Measurements from ENCODE around the gene MAST4.

DNA sequence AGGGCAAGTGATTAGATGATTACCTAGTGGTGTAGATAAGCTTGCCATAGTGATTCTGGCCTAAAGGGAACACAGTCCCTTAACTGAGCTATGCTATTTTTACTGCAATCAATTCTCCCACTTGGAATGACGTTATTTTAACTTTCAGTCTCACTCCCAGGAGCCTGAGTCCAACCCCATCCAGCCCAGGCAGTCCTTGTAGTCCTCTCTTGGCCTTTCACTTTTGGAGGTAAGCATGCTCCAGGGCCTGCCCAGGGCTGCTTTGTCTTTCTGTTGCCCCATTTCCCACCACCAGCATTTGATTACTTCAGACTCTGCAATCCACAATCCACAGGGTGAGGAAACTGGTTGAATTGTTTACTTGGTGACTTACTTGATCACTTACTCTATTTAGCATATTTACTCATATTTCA lies 367.4 kb downstream of the MAST4 start:
- TF ChIP-seq, protein P1, sequence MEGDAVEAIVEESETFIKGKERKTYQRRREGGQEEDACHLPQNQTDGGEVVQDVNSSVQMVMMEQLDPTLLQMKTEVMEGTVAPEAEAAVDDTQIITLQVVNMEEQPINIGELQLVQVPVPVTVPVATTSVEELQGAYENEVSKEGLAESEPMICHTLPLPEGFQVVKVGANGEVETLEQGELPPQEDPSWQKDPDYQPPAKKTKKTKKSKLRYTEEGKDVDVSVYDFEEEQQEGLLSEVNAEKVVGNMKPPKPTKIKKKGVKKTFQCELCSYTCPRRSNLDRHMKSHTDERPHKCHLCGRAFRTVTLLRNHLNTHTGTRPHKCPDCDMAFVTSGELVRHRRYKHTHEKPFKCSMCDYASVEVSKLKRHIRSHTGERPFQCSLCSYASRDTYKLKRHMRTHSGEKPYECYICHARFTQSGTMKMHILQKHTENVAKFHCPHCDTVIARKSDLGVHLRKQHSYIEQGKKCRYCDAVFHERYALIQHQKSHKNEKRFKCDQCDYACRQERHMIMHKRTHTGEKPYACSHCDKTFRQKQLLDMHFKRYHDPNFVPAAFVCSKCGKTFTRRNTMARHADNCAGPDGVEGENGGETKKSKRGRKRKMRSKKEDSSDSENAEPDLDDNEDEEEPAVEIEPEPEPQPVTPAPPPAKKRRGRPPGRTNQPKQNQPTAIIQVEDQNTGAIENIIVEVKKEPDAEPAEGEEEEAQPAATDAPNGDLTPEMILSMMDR (optimal IDR thresholded peaks at IDR 0.05 in 1 of 3, IDR thresholded peaks at IDR 0.05 in 1 of 3, conservative IDR thresholded peaks at IDR 0.05 in 1 of 3; ENCODE audit: extremely low read depth in 1 of 3, insufficient read depth in 2 of 3, low read length in 3 of 3) = no peak
- no peak for TF ChIP-seq EZH2 (IDR thresholded peaks at IDR 0.05; ENCODE audit: low read length)

All from keratinocyte (primary cell).